Activated gamma-delta T cell treated with anti-CD3 and anti-CD28 coated beads, Interleukin-2, amount 50 U/mL, for 16 hours (primary cell): ENCODE measurements around the gene ZNF750.

ENCODE experiments used
- DNase-seq: peaks from one replicate; pipeline ENCODE4 v3.0.0-alpha.2; 2020; ENCODE audit warnings: low read depth

ZNF750 gene

DNA sequence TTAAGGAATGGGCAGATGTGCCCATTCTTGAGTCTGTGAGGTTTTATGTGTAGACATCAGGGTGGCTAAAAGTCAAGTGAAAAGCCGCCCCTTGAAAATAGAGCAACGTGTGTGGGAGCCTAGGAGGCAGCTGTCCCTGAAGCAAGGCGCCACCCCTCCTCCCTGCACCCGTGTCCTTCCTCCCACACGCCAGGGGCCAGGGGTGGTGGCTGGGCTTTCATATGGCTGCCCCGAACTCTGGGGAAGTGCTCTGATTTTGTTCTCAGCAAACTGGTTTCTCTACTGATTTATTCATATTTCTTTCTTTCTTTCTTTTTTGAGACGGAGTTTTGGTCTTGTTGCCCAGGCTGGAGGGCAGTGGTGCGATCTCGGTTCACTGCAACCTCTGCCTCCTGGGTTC is 4.7 kb downstream of the ZNF750 start:
- DNase-seq, result no peak

DNA sequence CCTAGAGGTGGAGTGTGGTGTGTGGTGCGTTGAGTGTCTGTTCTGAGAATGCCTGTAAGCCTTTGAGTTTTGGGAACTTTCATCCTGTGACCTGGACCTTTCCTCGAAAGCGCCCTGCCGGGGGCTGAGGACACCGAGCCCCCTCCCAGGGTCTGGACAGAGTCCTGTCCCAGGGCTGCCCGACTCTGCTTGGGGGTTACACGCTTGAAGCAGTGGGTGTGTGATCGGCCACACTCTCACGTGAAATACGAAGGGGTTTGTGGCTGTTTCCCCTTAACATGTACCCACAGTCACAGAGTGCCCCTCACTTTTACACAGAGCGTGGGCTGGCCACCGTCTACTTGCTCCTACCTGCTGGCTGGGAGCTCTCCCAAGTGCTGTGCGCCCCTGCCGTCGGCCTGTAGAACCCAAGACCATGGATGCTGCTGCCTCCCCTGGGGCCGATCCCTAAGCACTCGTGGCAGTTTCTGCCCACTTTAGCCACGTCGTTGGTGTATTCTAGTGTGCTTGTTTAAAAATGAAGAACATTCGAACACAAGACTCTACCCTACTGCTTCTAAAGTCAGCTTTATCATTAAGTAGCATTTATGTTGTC is 6.8 kb downstream of the ZNF750 start:
- no peak for DNase-seq

DNA sequence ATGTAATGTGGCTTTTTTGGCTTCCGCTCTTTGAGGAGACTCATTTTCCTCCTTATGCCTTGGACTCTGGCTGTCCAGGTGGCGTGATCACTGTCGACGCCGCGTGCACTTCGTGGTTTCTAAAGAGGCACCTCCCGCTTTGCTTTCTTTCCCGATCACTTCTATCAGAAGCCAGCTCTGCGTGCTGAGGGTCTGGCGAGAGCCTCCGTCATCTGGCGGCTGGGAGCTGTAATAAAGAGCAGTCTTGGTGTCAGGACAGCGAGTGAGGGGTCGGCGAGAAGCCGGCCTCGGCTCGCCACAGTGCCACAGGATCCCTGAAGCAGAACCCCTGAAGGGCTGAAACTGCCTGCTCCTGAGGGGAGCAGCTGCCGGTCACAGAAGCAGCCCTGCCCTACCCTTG is 7.4 kb downstream of the ZNF750 start:
- DNase-seq, result no peak

DNA sequence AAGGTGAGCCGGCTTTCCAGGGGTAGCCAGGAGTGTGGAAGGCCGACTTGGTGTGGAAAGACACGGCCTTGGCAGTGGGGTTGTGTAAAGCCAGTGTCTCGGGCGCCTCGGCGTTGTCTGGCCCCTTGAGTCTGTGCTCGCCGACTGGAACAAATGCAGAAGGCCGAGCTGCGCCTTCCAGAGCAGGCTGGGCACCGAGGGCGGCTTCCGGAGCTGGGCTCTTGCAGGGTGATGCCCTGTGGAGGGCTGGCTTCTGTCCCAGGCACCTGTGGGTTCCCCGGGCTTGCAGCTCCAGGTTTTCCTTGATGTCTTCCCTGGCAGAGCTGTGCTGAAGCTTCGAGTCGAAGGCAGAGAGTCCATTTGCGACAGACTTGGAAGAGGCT is 8.0 kb downstream of the ZNF750 start:
- no peak for DNase-seq

DNA sequence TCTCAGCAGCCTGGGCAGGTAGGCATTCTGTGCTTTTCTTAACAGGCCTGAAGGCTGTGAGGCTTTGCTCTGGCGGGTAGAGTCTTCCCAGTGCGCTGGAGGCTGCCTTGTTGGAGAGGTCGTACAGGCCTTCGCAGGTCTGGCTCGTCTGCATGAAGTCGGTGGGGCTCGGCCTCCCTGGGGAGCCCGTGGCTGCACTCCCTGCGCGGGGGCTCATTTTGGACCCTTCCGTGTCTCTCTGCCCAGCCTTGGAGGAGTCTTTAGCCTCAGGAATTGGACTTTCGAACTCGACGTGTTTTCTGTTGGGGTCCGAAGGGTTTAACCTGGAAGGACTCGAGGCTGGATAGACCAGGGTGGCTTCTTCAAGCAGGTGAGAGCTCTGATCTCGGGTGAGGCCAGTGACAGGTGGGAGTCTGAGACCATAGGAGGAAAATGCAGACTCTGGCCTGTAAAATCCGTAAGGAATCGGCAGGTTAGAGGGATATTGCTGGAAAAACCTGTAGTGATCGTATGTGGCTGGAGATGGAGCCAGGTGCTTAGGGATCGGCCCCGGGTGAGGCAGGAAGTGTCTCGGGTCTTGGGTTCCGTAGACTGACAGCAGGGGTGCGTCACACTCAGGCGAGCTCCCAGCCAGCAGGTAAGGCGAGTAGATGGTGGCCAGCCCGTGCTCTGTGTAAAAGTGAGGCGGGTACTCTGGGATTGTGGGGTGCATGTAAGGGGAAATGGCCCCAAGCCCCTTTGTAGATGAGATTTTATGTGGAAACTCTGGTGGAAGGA is 8.6 kb downstream of the ZNF750 start:
- no peak for DNase-seq

DNA sequence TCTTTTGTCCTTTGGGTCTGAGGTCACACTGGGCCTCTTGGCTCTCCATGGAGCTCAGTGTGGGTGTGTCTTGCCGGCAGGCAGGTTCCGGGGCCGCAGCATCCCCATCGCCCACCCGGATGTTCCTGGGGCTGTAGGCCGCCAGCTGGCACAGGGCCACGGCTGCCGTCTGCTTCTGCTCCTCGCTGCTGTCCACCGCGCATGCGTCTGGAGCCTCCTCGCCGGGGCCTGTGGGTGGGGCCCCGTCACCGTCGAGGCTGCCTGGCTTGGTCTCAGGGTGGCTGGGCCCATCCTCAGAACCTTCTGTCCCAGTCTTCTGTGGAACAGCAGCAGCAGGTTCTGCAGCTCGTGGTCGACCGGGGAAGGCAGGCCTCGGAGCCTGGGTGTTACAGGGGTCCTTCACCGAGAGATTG is 9.6 kb downstream of the ZNF750 start:
- DNase-seq, result no peak

DNA sequence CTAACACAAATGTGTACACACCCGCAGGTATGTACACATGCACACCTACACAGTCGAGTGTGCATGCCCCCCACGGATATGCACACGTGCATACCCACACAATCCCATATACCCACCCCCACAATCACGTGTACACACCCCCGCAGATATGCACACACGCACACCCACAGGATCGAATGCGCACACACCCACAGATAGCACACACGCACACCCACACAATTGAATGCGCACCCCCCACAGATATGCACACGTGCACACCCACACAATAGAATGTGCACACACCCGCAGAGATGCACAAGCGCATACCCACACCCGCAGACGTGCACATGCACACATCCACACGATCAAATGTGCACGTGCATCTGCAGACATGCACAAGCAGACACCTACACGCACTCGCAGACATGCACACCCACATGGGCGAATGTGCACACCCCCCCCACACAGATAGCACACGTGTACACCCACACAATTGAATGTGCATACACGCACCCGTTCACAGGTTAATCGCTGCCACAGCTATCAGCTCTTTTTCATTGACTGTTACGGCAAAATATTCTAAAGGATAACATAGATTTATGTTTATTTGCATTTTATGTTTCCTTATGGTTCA is 10.8 kb downstream of the ZNF750 start:
- no peak for DNase-seq

DNA sequence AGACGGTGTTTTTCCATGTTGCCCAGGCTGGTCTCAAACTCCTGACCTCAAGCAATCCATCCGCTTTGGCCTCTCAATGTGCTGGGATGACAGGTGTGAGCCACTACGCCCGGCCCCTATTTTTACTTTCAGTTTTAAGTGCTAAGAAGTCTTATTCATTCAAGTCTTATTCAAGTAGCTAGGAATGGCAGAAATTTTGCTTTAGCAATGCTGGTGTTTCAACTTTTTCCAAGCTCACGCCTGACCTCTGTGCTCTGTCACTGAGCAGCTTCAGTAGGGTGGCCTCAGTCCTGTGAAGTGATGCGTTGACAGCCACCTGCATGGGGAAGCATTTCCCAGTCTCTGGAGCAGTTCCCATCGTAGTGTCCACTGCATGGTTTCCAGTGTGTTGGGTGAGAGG is 12.9 kb downstream of the ZNF750 start:
- DNase-seq, result no peak

DNA sequence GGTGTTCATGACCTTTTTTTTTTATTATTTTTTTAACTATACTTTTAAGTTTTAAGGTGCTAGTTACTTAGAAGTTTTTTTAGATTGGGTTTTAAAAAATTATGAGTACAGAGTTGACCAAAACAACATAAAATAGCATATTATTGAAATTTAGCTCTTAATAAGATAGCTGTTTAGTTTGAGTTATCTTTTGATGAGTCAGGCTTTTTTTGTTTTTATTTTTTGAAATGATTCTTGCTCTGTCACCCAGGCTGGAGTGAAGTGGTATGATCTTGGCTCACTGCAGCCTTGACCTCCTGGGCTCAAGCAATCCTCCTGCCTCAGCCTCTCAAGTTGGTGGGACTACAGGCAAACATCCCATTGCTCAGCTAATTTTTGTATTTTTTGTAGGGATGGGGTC is 13.6 kb downstream of the ZNF750 start:
- DNase-seq, result no peak

DNA sequence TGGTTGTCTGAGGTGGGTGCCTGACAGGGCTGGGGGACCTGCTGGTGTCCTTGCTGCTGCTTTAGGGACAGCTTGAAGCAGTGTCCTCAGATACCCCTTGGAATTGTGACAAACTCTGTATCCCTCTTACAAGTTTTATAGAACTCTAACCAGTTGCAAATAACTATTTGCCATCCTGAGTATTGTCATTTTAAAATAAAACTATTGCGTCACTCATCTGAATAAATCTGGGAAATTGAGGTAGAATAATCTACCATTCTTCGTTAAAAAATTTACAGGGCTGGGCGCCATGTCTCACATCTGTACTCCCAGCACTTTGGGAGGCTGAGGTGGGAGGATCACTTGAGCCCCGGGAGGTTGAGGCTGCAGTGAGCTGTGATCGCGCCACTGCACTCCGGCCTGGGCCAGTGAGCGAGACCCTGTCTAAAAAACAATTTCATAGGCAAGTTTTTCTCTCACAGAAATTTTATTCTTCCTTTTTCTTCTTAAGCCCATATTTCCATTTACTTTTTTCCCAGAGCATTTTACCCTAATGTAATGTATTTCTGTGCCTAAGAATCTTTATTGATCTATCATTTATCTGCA is 14.2 kb downstream of the ZNF750 start:
- DNase-seq, result no peak

DNA sequence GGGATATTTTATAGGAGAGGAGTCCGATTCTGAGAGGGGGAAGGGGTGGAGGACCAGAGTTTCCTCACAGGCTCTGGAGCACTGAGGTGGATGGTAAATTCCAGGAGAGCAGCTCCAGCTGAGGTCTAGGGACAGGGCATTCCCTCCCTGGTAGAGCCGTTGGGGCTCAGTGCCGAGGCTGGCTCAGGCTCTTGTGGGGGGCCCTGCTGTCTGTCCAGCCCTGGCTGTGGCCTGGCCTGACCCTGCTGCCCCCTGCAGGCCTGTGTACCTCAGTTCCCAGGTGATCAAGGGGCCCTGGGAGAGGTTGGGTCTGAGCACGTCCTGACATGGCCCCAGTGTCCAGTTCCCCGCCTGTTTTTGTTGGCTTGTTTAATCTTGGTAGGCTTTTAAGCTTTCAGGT is 16.8 kb downstream of the ZNF750 start:
- DNase-seq, result no peak

DNA sequence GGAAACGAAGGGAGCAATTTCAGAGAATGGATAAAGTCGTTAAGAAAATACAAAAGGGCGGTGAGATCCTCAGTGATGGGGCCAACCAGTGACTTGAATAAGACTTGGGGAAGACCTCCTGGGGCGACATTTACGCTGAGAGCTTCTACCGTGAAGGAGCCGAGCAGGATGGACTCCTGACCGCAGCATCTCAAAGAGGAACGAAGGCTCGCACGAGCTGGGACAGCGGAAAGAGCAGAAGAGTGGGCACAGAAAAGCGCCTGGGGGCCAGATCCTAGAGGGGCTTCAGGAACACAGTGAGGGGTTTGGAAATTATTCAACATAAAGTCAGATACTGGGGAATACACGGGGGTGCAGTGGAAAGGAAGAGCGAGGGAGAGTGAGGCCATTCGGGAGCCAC is 17.5 kb downstream of the ZNF750 start:
- DNase-seq, result no peak

DNA sequence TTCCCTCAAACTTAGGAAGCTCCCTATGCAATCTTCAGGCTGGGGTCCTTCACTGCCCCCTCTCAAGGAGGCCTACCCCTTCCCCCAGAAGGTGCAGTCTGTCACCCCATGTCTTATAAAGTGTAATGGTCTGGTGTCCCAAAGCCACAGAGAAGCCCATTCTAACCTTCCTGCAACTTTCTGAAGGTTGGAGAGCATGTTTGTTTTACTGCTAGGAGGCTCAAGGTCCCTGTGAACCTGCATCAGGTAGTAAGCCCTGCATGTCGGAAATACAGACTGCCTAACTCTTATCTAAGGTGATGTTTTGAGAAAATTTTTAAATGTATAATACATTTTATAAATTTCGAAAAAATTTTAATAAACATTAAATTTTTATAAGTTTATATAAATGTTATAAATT is 18.3 kb downstream of the ZNF750 start:
- DNase-seq, result no peak

DNA sequence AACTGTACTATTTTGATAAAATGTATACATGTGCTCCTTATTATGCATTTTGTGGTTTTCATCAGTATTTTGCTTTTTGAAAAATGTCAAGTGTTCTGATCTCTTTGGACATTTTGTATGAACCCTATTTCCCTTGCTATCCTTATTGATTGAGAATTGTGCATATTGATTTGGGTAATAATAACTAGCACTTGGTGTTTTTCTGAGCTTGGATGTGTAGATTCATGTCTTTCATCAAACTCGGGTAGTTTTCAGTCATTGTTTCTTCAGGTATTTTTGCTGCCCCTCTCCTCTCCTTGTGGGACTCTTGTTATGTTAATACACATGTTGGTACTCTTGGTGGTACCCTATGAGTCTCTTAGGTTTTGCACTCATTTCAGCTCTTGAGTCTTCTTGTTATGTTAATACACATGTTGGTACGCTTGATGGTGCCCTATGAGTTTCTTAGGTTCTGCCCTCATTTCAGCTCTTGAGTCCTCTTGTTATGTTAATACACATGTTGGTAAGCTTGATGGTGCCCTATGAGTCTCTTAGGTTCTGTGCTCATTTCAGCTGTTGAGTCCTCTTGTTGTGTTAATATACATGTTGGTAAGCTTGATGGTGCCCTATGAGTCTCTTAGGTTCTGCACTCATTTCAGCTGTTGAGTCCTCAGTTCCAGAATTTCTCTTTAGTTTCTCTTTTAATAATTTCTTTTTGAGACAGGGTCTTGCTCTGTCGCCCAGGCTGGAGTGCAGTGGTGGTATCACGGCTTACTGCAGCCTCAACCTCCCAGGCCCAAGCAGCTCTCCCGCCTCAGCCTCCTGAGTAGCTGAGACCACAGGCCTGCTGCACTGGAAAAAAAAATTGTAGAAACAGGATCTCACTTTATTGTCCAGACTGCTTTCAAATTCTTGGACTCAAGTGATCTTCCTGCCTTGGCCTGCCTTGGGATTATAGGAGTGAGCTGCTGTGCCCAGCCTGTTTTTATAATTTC is 19.3 kb downstream of the ZNF750 start:
- DNase-seq, result no peak

DNA sequence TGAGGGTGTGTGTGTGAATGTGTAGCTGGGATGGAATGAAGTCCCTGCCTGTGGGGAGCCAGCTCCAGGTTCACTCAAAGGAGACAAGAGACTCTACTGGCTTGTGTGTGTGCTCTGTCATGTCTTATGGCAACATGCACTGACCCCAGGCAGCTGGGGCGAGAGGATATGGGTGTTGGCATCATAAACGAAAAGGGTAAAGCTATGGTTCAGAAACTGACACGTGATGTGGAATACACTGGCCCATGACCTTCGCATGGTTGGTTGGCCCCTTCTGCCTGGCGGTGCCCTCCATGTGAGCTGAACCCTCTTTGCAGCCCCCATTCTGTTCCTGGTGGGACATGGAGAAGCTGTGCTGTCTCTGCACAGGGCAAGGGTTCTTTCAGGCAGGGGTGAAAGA is 21.9 kb downstream of the ZNF750 start:
- DNase-seq, result no peak

DNA sequence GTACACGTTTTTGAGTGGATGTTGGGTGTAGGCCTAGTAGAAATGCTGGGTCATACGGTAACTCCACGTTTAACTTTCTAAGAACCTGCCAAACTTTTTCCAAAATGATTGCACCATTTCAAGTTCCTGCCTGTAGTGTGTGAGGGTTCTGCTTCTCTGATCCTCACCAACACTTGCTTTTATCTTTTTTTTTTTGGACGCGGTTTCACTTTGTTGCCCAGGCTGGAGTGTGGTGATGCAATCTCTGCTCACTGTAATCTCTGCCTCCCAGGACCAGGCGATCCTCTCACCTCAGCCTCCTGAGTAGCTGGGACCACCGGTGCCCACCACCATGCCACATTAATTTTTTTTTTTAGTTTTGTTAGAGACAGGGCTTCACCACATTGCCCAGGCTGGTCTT is 23.5 kb downstream of the ZNF750 start:
- no peak for DNase-seq

DNA sequence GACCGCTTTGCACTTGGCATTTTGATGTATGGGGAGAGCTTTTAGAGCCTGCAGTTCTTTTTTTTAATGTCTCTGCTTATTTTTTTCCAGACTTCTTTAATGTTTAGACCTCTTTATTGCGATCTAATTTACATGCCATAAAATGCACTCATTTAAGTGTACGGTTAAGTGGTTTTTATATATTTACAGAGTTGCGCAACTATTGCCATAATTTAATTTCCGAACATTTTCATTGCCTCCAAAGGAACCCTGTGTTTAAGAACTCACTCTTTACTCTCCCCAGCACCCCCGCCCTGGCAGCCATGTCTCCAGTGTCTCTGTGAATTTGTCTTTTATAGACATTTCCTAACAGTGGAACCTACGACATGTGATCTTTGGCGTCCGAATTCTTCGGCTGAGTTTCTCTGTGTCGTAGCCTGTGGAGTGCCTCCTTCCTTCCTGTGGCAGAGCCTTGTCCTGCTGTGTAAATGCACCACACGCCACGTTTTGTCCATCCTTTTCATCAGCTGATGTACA is 24.0 kb downstream of the ZNF750 start:
- DNase-seq, result no peak

DNA sequence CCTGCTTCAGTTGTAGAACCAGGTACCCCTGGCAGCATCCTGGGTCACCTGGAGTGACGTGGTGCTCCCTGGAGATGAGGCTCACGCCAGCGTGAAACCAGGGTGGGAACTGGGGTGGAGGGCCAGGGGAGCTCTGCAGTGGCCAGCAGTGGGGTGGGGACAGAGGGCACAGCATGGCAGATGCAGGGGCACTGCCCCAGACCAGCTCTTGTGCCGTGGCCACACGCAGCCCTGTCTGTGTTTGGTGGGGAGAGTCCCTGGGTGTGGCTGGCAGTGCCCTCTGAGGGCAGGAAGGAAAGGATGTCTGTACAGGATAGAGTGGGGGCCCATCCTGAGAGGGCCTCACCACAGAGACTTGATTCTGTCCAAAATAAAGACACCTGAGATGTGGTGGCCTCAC is 24.5 kb downstream of the ZNF750 start:
- DNase-seq, result no peak

DNA sequence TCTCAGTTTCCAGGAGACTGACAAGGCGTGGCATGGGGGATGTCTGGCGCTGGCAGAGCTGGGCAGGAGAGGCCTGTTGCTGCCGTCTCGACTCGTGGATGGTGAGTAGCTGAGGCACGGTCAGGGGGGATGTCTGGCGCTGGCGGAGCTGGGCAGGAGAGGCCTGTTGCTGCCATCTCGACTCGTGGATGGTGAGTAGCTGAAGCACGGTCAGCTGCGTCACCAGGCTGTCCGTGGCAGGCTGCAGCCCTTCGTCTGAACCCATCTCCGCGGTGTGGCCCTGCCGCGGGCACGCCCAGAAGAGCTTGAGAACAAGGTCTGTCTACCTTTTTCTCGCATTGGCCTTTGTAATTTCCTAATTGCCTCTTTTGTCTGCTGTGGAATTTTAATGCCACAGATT is 25.0 kb downstream of the ZNF750 start:
- no peak for DNase-seq

DNA sequence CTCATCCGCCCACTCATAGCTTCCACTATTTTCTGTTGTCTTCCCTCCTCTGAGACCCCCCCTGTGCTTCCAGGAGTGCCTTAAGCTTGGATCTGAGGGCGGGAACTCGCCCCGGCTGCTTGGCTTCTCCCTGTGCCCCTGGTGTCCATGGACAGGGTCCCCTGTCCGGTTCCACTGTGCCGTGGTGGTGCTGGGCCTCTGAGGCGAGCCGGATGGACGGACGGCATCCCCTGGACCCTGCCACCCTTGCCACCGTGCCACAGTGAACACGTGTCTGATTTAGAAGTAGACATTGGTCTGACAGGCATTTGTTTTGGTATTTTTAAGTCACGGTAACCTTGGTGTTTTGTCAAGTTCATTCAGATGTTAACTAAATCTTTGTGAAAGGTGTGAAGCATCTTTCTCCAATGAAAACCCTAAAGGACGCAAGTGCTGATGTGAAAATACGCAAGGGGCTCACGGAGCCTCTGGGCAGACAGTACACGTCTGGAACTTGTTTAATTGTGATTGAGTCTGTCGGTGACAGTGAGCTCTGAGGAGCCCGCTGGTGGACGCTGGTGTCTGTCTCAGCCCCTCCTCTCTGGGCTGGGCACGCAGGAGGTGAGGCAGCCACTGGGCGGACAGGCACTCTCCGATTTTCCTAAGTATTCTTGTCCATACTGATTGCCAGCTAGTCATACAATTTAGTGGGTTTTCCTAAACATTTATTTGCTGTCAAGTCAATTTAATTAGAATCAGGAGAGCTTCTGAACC is 26.3 kb downstream of the ZNF750 start:
- no peak for DNase-seq

DNA sequence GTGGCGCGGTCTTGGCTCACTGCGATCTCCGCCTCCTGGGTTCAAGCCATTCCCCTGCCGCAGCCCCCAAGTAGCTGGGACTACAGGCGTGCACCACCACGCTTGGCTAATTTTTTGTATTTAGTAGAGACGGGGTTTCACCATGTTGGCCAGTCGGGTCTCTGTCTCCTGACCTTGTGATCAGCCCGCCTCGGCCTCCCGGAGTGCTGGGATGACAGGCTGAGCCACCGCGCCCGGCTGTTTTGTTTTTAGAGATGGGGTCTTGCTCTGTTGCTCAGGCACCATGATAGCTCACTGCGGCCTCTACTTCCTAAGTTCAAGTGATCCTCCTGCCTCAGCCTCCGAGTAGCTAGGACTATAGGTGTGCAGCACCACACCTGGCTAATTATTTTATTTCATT is 27.2 kb downstream of the ZNF750 start:
- DNase-seq, result no peak
